Subcutaneous adipose tissue (tissue), 4 donors: ENCODE results near the gene FAM237B. TPM values are rescaled to one million over a fixed set of nuclear protein-coding genes. Genes with fewer than 3 reads are reported as not detected.

Experiments
- total RNA-seq, 4 donors: library from RNA; depleted of rRNA; stranded (reverse); fragments of >200 nt; gene quantifications; one replicate each; pipeline ENCODE4 v1.1.0, GENCODE V29; 2016
- TF ChIP-seq, protein P1 (sequence below): fragments of 450-650 bp; IDR thresholded peaks from one replicate; pipeline ENCODE4 v1.5.1; 2016; ENCODE audit warnings: low read depth, mild to moderate bottlenecking, control low read depth, antibody characterized with exemption, moderate library complexity

The FAM237B gene
- total RNA-seq, 4 donors from 2014 or later = not detected

DNA sequence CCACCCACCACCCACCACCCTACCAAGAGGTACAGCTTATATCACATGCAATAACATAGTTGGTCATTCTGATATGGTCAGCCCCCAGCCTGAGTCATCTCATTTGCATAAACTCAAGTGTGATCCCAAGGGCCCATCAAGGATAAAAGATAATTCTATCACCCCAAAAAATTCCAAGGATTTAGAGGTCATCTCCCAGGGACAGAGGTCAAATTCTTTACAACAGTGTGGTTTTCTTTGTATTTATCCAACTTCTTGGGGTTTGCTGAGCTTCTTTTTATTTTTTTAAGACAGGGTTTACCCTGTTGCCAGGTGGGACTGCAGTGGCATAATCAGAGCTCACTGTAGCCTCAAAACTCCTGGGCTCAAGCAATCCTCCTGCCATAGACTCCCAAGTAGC lies 16.0 kb upstream of the FAM237B start:
- TF ChIP-seq, protein P1, sequence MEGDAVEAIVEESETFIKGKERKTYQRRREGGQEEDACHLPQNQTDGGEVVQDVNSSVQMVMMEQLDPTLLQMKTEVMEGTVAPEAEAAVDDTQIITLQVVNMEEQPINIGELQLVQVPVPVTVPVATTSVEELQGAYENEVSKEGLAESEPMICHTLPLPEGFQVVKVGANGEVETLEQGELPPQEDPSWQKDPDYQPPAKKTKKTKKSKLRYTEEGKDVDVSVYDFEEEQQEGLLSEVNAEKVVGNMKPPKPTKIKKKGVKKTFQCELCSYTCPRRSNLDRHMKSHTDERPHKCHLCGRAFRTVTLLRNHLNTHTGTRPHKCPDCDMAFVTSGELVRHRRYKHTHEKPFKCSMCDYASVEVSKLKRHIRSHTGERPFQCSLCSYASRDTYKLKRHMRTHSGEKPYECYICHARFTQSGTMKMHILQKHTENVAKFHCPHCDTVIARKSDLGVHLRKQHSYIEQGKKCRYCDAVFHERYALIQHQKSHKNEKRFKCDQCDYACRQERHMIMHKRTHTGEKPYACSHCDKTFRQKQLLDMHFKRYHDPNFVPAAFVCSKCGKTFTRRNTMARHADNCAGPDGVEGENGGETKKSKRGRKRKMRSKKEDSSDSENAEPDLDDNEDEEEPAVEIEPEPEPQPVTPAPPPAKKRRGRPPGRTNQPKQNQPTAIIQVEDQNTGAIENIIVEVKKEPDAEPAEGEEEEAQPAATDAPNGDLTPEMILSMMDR = no peak

DNA sequence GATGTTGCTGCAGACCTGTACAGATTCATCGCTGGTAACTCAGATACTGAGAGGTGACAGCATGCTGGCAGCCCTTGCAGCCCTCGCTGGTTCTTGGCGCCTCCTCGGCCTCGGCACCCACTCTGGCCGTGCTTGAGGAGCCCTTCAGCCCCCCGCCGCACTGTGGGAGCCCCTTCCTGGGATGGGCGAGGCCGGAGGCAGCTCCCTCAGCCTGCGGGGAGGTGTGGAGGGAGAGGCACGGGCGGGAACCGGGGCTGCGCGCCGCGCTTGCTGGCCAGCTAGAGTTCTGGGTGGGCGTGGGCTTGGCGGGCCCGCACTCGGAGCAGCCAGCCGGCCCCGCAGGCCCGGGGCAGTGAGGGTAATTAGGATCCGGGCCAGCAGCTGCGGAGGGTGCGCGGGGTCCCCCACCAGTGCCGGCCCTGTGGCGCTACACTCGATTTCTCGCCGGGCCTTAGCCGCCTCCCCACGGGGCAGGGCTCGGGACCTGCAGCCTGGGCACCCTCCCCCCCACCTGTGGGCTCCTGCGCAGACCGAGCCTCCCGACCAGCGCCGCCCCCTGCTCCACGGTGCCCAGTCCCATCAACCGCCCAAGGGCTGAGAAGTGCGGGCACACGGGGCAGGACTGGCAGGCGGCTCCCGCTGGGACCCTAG lies 13.2 kb upstream of the FAM237B start:
- TF ChIP-seq, protein P1 = no peak

DNA sequence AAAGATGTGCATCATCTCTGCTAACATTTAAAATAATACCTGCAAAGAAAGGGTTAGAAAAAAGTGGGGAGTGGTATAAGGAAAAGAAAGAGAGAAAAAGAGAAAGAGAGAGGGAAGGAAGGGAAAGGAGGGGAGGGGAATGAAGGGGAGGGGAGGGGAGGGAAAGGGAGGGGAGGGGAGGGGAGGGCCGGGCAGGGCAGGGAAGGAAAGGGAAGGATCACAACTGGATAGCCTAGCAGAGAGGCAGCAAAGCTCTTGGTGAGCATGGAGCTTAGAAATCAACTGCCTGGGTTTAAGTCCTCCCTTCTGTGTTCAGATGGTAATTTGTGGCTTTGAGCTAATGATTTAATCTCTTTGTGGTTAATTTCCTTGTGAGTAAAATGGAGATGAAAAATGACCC lies 5.4 kb upstream of the FAM237B start:
- TF ChIP-seq, protein P1 = no peak

DNA sequence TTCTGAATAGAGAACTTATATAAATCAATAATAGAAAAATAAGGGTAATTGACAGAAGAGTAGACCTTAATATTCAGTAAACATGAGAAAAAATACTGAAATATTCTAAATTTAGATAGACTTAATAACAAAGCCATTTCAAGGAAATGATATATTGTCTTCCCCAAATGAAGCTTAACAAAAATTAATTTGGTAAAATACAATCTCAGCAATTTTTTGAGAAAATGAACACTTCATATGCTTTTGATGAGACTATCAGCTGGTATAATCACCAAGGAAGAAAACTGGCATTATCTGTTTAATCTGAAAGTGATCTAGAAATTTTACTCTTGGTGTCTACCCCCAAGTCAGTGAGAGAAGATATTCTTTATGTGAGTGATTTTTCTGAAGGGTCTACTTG lies 1.7 kb upstream of the FAM237B start:
- TF ChIP-seq, protein P1 = no peak

DNA sequence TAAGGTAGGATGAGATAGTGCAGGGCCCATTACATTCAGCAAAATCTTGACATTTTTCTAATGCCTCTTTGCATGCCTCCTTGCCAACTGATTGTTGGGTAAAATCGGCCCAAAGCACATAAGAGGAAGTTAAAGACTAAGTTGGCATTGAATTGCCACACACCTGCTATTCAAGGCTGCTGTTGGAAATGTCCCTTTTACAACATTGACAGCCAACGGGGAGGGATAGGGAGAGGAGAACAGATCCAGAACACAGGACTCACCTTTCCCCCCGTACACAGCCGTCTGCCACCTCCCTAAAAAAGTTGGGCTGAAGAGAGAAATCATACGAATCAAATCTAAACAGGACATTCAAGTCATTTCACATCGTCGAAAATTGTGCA lies 695 bp downstream of the FAM237B start:
- TF ChIP-seq, protein P1 = no peak

DNA sequence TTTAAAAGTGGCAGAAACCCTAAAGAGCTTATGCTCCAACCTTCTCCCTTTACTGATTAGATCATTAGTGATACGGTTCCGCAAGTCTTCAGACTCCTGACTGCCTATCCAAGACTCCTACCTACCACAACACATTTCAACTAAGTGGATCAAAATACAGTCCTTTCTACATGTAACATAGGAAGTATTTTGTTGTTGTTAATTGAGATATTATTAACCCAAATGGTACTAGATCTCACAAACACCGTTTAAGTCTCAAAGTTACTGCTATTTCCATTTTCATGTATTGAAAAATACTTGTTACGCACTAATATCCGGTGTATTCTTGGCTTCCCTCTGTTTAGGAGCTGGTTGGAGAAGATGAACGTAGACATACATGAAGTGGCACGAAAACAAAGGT lies 1.1 kb downstream of the FAM237B start:
- TF ChIP-seq, protein P1 = no peak

DNA sequence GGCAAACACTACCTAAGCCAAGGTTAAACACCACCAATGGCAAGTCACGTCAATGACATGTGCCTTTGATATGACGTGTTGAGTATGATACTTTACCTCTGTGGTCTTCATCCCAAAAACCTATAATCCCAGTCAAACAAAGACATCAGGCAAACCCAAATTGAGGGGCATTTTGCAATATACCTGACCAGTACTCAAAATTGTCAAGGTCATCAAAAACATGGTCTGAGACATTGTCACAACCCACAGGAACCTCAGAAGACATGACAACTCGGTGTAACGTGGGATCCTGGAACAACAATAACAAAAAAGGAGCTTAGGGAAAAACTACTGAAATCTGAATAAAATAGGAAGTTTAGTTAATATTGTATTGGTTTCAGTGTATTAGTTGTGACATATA lies 7.2 kb downstream of the FAM237B start:
- TF ChIP-seq, protein P1 = no peak
